ENCODE results near the gene MMP2. TPM values are rescaled to one million over a fixed set of nuclear protein-coding genes. Genes with fewer than 3 reads are reported as not detected.

MMP2 gene
- total RNA-seq, 1 donor from 2014 or later: 1,246 TPM

DNA sequence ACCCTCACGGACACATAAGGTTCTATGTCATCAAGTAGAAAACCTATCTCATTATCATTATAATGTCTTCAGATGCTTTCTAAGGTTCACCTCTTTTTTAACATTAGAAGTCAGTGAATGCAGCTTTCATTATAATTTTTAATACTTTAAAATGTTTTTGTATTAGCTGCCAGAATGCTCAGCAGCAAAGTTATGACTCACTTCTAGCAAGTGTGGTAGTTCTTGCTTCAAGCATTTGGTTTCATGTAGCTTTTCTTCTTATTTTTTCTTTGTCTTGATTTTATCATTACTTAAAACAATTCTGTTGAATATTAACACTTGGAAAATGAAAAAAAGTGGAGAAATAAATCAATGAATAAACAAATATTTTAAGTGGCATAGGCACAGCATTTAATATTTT lies 53.2 kb downstream of the MMP2 start:
- no peak for FAIRE-seq
- H3K27ac ChIP-seq (ENCODE audit: low read depth, low read length): no peak overlapping the region

DNA sequence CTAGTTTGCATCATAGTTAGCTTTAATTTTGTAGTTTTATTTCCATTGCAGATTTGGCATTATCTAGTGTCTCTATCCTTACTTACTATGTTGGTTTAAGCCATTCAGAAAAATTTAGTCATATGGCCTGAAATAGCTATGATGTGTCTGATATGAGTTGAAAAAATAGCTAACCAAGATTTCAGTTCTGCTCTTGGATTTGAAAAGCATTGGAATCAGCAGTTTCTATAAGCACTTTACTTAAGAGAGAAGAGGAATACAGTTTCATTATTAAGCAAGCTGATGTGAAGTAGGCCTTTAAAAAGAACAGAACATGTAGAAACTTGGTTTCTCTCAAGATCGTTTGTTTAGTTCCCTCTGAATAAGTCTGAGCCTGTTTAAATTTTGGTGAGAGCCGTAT lies 55.8 kb downstream of the MMP2 start:
- Histone ChIP-seq H3K27ac (ENCODE audit: low read depth, low read length) (no peak overlapping the region), H3K9ac (ENCODE audit: low read length) (no peak overlapping the region), H3K36me3 (ENCODE audit: insufficient read depth, low read length) (peaks cover 27% of the 10 kb centered on the region), H4K20me1 (ENCODE audit: insufficient read depth, low read length) (no peaks in the 10 kb centered on the region), H3K4me2 (ENCODE audit: low read length) (no peak overlapping the region), H3K79me2 (ENCODE audit: insufficient read depth, low read length) (no peaks in the 10 kb centered on the region), H3K4me1 (ENCODE audit: insufficient read depth, low read length) (peaks cover 3% of the 10 kb centered on the region), H3K9me3 (ENCODE audit: insufficient read depth, low read depth, low read length) (no peaks in the 10 kb centered on the region), H3K4me3 (ENCODE audit: insufficient read depth, low read depth, low read length) (no peak overlapping the region), H2AFZ (ENCODE audit: low read depth, low read length) (no peak overlapping the region), H3K27me3 (ENCODE audit: insufficient read depth, low read length) (no peaks in the 10 kb centered on the region)
- Mint-ChIP-seq H3K27me3 (ENCODE audit: low read depth, unreplicated experiment) (no peaks in the 10 kb centered on the region), H3K36me3 (ENCODE audit: low read depth, unreplicated experiment) (peaks cover 12% of the 10 kb centered on the region), H3K9me3 (ENCODE audit: unreplicated experiment) (no peaks in the 10 kb centered on the region), H3K4me3 (ENCODE audit: unreplicated experiment) (no peak overlapping the region), H3K27ac (ENCODE audit: unreplicated experiment) (no peak overlapping the region), H3K4me1 (ENCODE audit: low read depth, unreplicated experiment) (peaks cover 20% of the 10 kb centered on the region)
- TF ChIP-seq, protein P1, sequence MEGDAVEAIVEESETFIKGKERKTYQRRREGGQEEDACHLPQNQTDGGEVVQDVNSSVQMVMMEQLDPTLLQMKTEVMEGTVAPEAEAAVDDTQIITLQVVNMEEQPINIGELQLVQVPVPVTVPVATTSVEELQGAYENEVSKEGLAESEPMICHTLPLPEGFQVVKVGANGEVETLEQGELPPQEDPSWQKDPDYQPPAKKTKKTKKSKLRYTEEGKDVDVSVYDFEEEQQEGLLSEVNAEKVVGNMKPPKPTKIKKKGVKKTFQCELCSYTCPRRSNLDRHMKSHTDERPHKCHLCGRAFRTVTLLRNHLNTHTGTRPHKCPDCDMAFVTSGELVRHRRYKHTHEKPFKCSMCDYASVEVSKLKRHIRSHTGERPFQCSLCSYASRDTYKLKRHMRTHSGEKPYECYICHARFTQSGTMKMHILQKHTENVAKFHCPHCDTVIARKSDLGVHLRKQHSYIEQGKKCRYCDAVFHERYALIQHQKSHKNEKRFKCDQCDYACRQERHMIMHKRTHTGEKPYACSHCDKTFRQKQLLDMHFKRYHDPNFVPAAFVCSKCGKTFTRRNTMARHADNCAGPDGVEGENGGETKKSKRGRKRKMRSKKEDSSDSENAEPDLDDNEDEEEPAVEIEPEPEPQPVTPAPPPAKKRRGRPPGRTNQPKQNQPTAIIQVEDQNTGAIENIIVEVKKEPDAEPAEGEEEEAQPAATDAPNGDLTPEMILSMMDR (IDR thresholded peaks at IDR 0.05; ENCODE audit: insufficient read depth, low read depth, low read length): no peak
- TF ChIP-seq EZH2 (IDR thresholded peaks at IDR 0.05; ENCODE audit: insufficient read depth, low read length): no peak
- no peak for DNase-seq (ENCODE audit: low read depth)
- FAIRE-seq: no peak

More for the DNA sequence above, 53.2 kb downstream of the MMP2 start:
- no peak overlapping the region for H3K4me3 Mint-ChIP-seq (ENCODE audit: unreplicated experiment)
- H3K27ac Mint-ChIP-seq (ENCODE audit: unreplicated experiment): no peak overlapping the region
- no peaks in the 10 kb centered on the region for H3K27me3 Mint-ChIP-seq (ENCODE audit: low read depth, unreplicated experiment)
- no peak overlapping the region for H3K9ac ChIP-seq (ENCODE audit: low read length)
- no peaks in the 10 kb centered on the region for H3K27me3 ChIP-seq (ENCODE audit: insufficient read depth, low read length)
- peaks cover 22% of the 10 kb centered on the region for H3K36me3 ChIP-seq (ENCODE audit: insufficient read depth, low read length)
- H3K79me2 ChIP-seq (ENCODE audit: insufficient read depth, low read length): no peaks in the 10 kb centered on the region
- peaks cover 8% of the 10 kb centered on the region for H3K36me3 Mint-ChIP-seq (ENCODE audit: low read depth, unreplicated experiment)
- H3K4me1 ChIP-seq (ENCODE audit: insufficient read depth, low read length): peaks cover 3% of the 10 kb centered on the region
- H4K20me1 ChIP-seq (ENCODE audit: insufficient read depth, low read length): no peaks in the 10 kb centered on the region
- no peak overlapping the region for H3K4me3 ChIP-seq (ENCODE audit: insufficient read depth, low read depth, low read length)
- TF ChIP-seq EZH2 (IDR thresholded peaks at IDR 0.05; ENCODE audit: insufficient read depth, low read length): no peak
- TF ChIP-seq, protein P1 (IDR thresholded peaks at IDR 0.05; ENCODE audit: insufficient read depth, low read depth, low read length): no peak
- H3K9me3 ChIP-seq (ENCODE audit: insufficient read depth, low read depth, low read length): no peaks in the 10 kb centered on the region
- peaks cover 14% of the 10 kb centered on the region for H3K4me1 Mint-ChIP-seq (ENCODE audit: low read depth, unreplicated experiment)
- no peak overlapping the region for H3K4me2 ChIP-seq (ENCODE audit: low read length)
- no peaks in the 10 kb centered on the region for H3K9me3 Mint-ChIP-seq (ENCODE audit: unreplicated experiment)
- no peak for DNase-seq (ENCODE audit: low read depth)
- H2AFZ ChIP-seq (ENCODE audit: low read depth, low read length): no peak overlapping the region

DNA sequence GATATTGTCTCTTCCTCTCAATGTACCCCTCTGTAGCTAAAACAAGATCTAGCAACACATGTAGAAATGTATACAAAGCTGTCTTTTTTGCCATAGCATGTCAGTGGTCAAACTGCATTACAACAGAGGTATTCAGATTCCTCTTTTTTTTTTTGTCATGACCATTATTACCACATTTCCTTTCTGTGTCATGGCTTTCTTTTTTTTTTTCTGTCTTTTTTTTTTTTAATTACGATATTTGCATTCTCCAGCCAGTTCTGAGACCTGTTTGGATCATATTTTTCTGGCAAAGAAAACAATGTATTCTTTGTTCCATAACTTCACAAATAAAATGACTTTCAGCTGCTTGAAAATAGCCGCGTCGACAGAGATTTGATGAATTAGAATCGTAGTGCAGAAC lies 60.1 kb downstream of the MMP2 start:
- Histone ChIP-seq H3K27me3 (ENCODE audit: insufficient read depth, low read length) (no peaks in the 10 kb centered on the region), H3K27ac (ENCODE audit: low read depth, low read length) (no peak overlapping the region), H3K4me1 (ENCODE audit: insufficient read depth, low read length) (peaks cover 13% of the 10 kb centered on the region), H3K4me3 (ENCODE audit: insufficient read depth, low read depth, low read length) (no peak overlapping the region), H3K9me3 (ENCODE audit: insufficient read depth, low read depth, low read length) (no peaks in the 10 kb centered on the region), H2AFZ (ENCODE audit: low read depth, low read length) (no peak overlapping the region), H3K4me2 (ENCODE audit: low read length) (no peak overlapping the region), H3K9ac (ENCODE audit: low read length) (no peak overlapping the region), H3K36me3 (ENCODE audit: insufficient read depth, low read length) (peaks cover 12% of the 10 kb centered on the region), H4K20me1 (ENCODE audit: insufficient read depth, low read length) (peaks cover 3% of the 10 kb centered on the region), H3K79me2 (ENCODE audit: insufficient read depth, low read length) (no peaks in the 10 kb centered on the region)
- Mint-ChIP-seq H3K36me3 (ENCODE audit: low read depth, unreplicated experiment) (peaks cover 9% of the 10 kb centered on the region), H3K9me3 (ENCODE audit: unreplicated experiment) (no peaks in the 10 kb centered on the region), H3K27ac (ENCODE audit: unreplicated experiment) (peak overlapping the region; percentile 41), H3K27me3 (ENCODE audit: low read depth, unreplicated experiment) (no peaks in the 10 kb centered on the region), H3K4me1 (ENCODE audit: low read depth, unreplicated experiment) (peaks cover 17% of the 10 kb centered on the region), H3K4me3 (ENCODE audit: unreplicated experiment) (no peak overlapping the region)
- DNase-seq (ENCODE audit: low read depth) (no peak), FAIRE-seq (no peak)
- TF ChIP-seq, protein P1 (IDR thresholded peaks at IDR 0.05; ENCODE audit: insufficient read depth, low read depth, low read length): no peak
- no peak for TF ChIP-seq EZH2 (IDR thresholded peaks at IDR 0.05; ENCODE audit: insufficient read depth, low read length)
